ENCODE results near the gene GALNTL6.

The GALNTL6 gene

DNA sequence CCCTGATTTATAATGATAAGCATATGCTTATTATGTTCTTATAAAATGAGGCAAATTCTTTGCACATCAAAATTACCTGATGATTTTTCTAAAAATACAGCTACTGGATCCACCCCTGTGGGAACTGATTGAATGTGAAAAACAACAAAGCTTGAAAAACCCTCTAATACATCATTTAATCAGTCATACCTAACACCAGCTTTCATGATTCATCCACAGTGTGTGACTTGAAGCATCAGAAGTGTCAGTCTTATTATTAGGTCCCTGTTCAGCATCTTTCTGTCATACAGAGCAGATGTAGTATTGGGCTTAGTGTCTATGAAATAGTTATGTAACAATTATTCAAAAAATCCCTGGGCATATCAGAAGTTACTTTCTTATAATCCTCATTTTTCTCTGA is 684.1 kb downstream of the GALNTL6 start:
- no peaks in the 10 kb centered on the region for H3F3A ChIP-seq (ENCODE audit: low read depth)
- H3K4me3 ChIP-seq (ENCODE audit: low read length, poor library complexity, severe bottlenecking), result no peak overlapping the region
- no peaks in the 10 kb centered on the region for H3K9me2 ChIP-seq (replicated peaks; ENCODE audit: low read depth, low read length)
- no peaks in the 10 kb centered on the region for H3K36me3 ChIP-seq (ENCODE audit: insufficient read depth, low read length)
- no peaks in the 10 kb centered on the region for H3K79me2 ChIP-seq (ENCODE audit: insufficient read depth, low read length)
- no peak overlapping the region for H2AFZ ChIP-seq (ENCODE audit: low read length)
- H3K9ac ChIP-seq (ENCODE audit: low read depth, low read length, poor library complexity, severe bottlenecking), result no peak overlapping the region
- H4K20me1 ChIP-seq (ENCODE audit: insufficient read depth, low read length, poor library complexity, severe bottlenecking), result no peaks in the 10 kb centered on the region
- H3K4me2 ChIP-seq (ENCODE audit: low read depth, low read length, poor library complexity, severe bottlenecking), result no peak overlapping the region
- H3K9me3 ChIP-seq (ENCODE audit: insufficient read depth, low read depth, low read length), result no peaks in the 10 kb centered on the region
- H3K4me1 ChIP-seq (ENCODE audit: insufficient read depth, low read length, poor library complexity, severe bottlenecking), result no peaks in the 10 kb centered on the region
- TF ChIP-seq CTCF (conservative IDR thresholded peaks at IDR 0.05; ENCODE audit: low read length) (no peak), EZH2phosphoT487 (IDR thresholded peaks at IDR 0.05; ENCODE audit: borderline replicate concordance) (no peak)
- H3K27me3 ChIP-seq (ENCODE audit: insufficient read depth, low read length, poor library complexity, severe bottlenecking), result no peaks in the 10 kb centered on the region

GRCh38 chr4:172514011-172514410 is 700.8 kb downstream of the GALNTL6 start:
- no peaks in the 10 kb centered on the region for H3K27me3 ChIP-seq (ENCODE audit: insufficient read depth, low read length, poor library complexity, severe bottlenecking)
- TF ChIP-seq CTCF (conservative IDR thresholded peaks at IDR 0.05; ENCODE audit: low read length), result no peak
- no peak for TF ChIP-seq EZH2phosphoT487 (IDR thresholded peaks at IDR 0.05; ENCODE audit: borderline replicate concordance)
- H3K4me2 ChIP-seq (ENCODE audit: low read depth, low read length, poor library complexity, severe bottlenecking), result no peak overlapping the region
- H2AFZ ChIP-seq (ENCODE audit: low read length), result no peak overlapping the region
- no peak overlapping the region for H3K9ac ChIP-seq (ENCODE audit: low read depth, low read length, poor library complexity, severe bottlenecking)
- H3K79me2 ChIP-seq (ENCODE audit: insufficient read depth, low read length), result no peaks in the 10 kb centered on the region
- no peaks in the 10 kb centered on the region for H3K4me1 ChIP-seq (ENCODE audit: insufficient read depth, low read length, poor library complexity, severe bottlenecking)
- no peaks in the 10 kb centered on the region for H3K9me3 ChIP-seq (ENCODE audit: insufficient read depth, low read depth, low read length)
- H3K9me2 ChIP-seq (replicated peaks; ENCODE audit: low read depth, low read length), result no peaks in the 10 kb centered on the region
- no peaks in the 10 kb centered on the region for H3K36me3 ChIP-seq (ENCODE audit: insufficient read depth, low read length)
- H3F3A ChIP-seq (ENCODE audit: low read depth), result no peaks in the 10 kb centered on the region
- H3K4me3 ChIP-seq (ENCODE audit: low read length, poor library complexity, severe bottlenecking), result no peak overlapping the region
- no peaks in the 10 kb centered on the region for H4K20me1 ChIP-seq (ENCODE audit: insufficient read depth, low read length, poor library complexity, severe bottlenecking)

- H3F3A ChIP-seq (ENCODE audit: low read depth), result no peaks in the 10 kb centered on the region
- no peaks in the 10 kb centered on the region for H3K9me2 ChIP-seq (replicated peaks; ENCODE audit: low read depth, low read length)
- no peak overlapping the region for H3K4me2 ChIP-seq (ENCODE audit: low read depth, low read length, poor library complexity, severe bottlenecking)
- H3K36me3 ChIP-seq (ENCODE audit: insufficient read depth, low read length), result no peaks in the 10 kb centered on the region
- no peaks in the 10 kb centered on the region for H4K20me1 ChIP-seq (ENCODE audit: insufficient read depth, low read length, poor library complexity, severe bottlenecking)
- H3K4me3 ChIP-seq (ENCODE audit: low read length, poor library complexity, severe bottlenecking), result no peak overlapping the region
- H3K4me1 ChIP-seq (ENCODE audit: insufficient read depth, low read length, poor library complexity, severe bottlenecking), result no peaks in the 10 kb centered on the region
- no peaks in the 10 kb centered on the region for H3K27me3 ChIP-seq (ENCODE audit: insufficient read depth, low read length, poor library complexity, severe bottlenecking)
- no peaks in the 10 kb centered on the region for H3K79me2 ChIP-seq (ENCODE audit: insufficient read depth, low read length)
- TF ChIP-seq CTCF (conservative IDR thresholded peaks at IDR 0.05; ENCODE audit: low read length), result no peak
- no peak for TF ChIP-seq EZH2phosphoT487 (IDR thresholded peaks at IDR 0.05; ENCODE audit: borderline replicate concordance)
- no peak overlapping the region for H2AFZ ChIP-seq (ENCODE audit: low read length)
- no peak overlapping the region for H3K9ac ChIP-seq (ENCODE audit: low read depth, low read length, poor library complexity, severe bottlenecking)
- H3K9me3 ChIP-seq (ENCODE audit: insufficient read depth, low read depth, low read length), result no peaks in the 10 kb centered on the region
Measured at GRCh38 chr4:172514801-172515200, 701.6 kb downstream of the GALNTL6 start.
